ENCODE measurements around the gene GLIPR1L1. TPM values are rescaled to one million over a fixed set of nuclear protein-coding genes. Genes with fewer than 3 reads are reported as not detected.
A peak's percentile ranks its signal among the peaks of the same experiment; 100 is the strongest.

GLIPR1L1 gene
- total and polyA plus RNA-seq, 2 experiments from 2014 or later = not detected

DNA sequence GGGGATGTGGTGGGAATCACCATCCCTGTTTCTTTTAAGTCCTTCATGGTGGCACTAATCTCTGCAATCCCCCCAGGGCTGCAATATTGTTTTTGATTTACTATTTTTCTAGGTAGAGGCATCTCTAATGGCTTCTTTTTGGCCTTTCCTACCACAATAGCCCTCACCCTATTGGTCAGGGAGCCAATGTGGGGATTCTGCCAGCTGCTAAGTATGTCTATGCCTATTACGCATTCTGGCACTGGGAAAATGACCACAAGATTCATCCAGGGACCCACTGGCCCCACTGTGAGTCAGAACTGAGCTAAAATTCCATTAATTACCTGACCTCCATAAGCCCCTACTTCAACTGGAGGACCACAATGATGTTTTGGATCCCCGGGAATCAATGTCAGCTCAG lies 40.5 kb downstream of the GLIPR1L1 start:
- H3K27me3 ChIP-seq = no peaks in the 10 kb centered on the region
- H3K27ac ChIP-seq = no peak overlapping the region
- H3K4me3 ChIP-seq = no peak overlapping the region
- no peak for DNase-seq (ENCODE audit: low read depth in 1 of 2, low spot score in 1 of 2)
- no peaks in the 10 kb centered on the region for H3K36me3 ChIP-seq
- no peaks in the 10 kb centered on the region for H3K9me3 ChIP-seq (ENCODE audit: low read depth)
- no peaks in the 10 kb centered on the region for H3K4me1 ChIP-seq (ENCODE audit: low read depth)
- TF ChIP-seq CTCF (IDR thresholded peaks at IDR 0.05; ENCODE audit: low read depth, low read length) = no peak

- no peaks in the 10 kb centered on the region for H3K4me1 ChIP-seq (ENCODE audit: low read depth)
- TF ChIP-seq CTCF (IDR thresholded peaks at IDR 0.05; ENCODE audit: low read depth, low read length) = no peak
- peak in 1 of 2 donors; percentile 18 for DNase-seq (ENCODE audit: low read depth in 1 of 2, low spot score in 1 of 2)
- H3K36me3 ChIP-seq = no peaks in the 10 kb centered on the region
- no peaks in the 10 kb centered on the region for H3K27me3 ChIP-seq
- no peak overlapping the region for H3K27ac ChIP-seq
- no peak overlapping the region for H3K4me3 ChIP-seq
- H3K9me3 ChIP-seq (ENCODE audit: low read depth) = no peaks in the 10 kb centered on the region
Measured at GRCh38 chr12:75378354-75378753, 43.9 kb downstream of the GLIPR1L1 start.

DNA sequence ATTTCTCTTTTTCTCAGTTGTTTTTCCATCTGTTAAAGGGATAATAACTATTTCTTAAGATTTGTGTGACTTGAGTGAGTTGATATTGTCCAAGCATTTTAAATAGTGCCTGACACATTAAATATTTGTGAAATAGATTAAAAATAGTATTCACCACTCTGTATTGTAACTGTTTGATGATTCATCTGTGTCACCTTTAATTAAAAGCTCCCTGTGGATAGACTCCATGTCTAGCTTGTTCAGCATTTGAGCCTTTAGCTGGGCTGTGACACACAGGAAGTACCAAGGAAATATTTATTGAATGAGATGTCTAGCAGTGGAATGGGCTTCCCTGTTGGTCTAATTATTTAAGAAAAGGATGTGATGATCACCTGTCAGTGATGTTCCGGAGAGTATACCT lies 54.6 kb downstream of the GLIPR1L1 start:
- no peaks in the 10 kb centered on the region for H3K27me3 ChIP-seq
- no peaks in the 10 kb centered on the region for H3K4me1 ChIP-seq (ENCODE audit: low read depth)
- H3K27ac ChIP-seq = no peak overlapping the region
- no peaks in the 10 kb centered on the region for H3K36me3 ChIP-seq
- TF ChIP-seq CTCF (IDR thresholded peaks at IDR 0.05; ENCODE audit: low read depth, low read length) = no peak
- H3K4me3 ChIP-seq = no peak overlapping the region
- DNase-seq (ENCODE audit: low read depth in 1 of 2, low spot score in 1 of 2) = peak in 1 of 2 donors; percentile 18
- H3K9me3 ChIP-seq (ENCODE audit: low read depth) = no peaks in the 10 kb centered on the region

- no peak for TF ChIP-seq CTCF (IDR thresholded peaks at IDR 0.05; ENCODE audit: low read depth, low read length)
- no peak for DNase-seq (ENCODE audit: low read depth in 1 of 2, low spot score in 1 of 2)
- Histone ChIP-seq H3K27ac (no peak overlapping the region), H3K4me3 (no peak overlapping the region), H3K36me3 (no peaks in the 10 kb centered on the region), H3K27me3 (no peaks in the 10 kb centered on the region), H3K4me1 (ENCODE audit: low read depth) (no peaks in the 10 kb centered on the region), H3K9me3 (ENCODE audit: low read depth) (no peaks in the 10 kb centered on the region)
Measured at GRCh38 chr12:75389706-75390105, 55.2 kb downstream of the GLIPR1L1 start.

DNA sequence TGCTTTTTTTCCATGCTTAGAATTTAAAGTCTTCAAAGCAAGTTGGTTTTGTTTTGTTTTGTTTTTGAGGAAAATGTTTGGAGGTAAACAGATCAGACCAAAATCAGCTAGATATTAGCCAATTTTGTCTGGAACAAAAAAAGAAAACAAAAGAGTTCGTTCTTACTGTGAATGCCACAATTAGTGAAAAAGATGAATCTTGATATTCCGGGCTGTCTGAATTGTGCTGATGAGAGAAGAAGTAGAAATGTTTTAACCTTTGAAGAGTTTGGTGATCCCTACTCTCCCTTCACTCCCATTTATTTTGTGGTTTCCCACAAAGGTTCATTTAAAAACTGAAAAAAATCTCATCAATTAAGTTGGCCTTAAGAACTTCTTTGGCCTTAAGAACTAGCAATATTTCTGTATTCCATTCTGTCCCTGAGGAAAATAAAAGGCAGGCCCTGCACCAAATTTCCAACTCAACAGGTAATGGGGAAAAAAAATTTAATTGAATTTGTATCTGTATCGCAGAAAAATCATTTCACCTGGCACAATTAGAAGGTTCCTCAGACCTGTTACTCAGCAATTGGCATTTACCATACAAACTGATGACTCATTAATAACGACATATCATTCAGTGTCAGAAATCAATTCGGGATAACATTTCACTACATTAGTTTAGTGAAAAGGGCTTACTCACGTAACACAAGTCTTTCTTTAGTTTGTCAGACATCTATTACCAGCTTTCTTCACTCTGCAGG lies 55.9 kb downstream of the GLIPR1L1 start:
- Histone ChIP-seq H3K27ac (no peak overlapping the region), H3K9me3 (ENCODE audit: low read depth) (no peaks in the 10 kb centered on the region), H3K36me3 (no peaks in the 10 kb centered on the region), H3K27me3 (no peaks in the 10 kb centered on the region), H3K4me1 (ENCODE audit: low read depth) (no peaks in the 10 kb centered on the region), H3K4me3 (peak overlapping the region; percentile 17)
- DNase-seq (ENCODE audit: low read depth in 1 of 2, low spot score in 1 of 2) = no peak
- TF ChIP-seq CTCF (IDR thresholded peaks at IDR 0.05; ENCODE audit: low read depth, low read length) = no peak

Data from cardiac muscle cell (in vitro differentiated cells and primary cell).